Ishikawa (cell line): ENCODE data around the gene ACTG1.

ENCODE experiments used
- CEBPB ChIP-seq: IDR thresholded peaks from 2 replicates; pipeline ENCODE4 v1.6.1; 2012
- CREB1 ChIP-seq: IDR thresholded peaks from 2 replicates; pipeline ENCODE4 v1.6.1; 2012; ENCODE audit warnings: low read depth
- EGR1 ChIP-seq: IDR thresholded peaks from 2 replicates; pipeline ENCODE4 v1.6.1; 2012
- EP300 ChIP-seq: IDR thresholded peaks from 2 replicates; pipeline ENCODE4 v1.6.1; 2012; ENCODE audit warnings: borderline replicate concordance
- FOXM1 ChIP-seq: IDR thresholded peaks from 2 replicates; pipeline ENCODE4 v1.6.1; 2012; ENCODE audit warnings: low read depth, borderline replicate concordance
- NFIC ChIP-seq: IDR thresholded peaks from 2 replicates; pipeline ENCODE4 v1.6.1; 2012
- RAD21 ChIP-seq: IDR thresholded peaks from 2 replicates; pipeline ENCODE4 v1.6.1; 2012; ENCODE audit warnings: low read depth
- TAF1 ChIP-seq: IDR thresholded peaks from 2 replicates; pipeline ENCODE4 v1.6.1; 2012; ENCODE audit warnings: low read depth, mild to moderate bottlenecking
- TCF12 ChIP-seq: IDR thresholded peaks from 2 replicates; pipeline ENCODE4 v1.6.1; 2012; ENCODE audit warnings: low read depth
- TEAD4 ChIP-seq: IDR thresholded peaks from 2 replicates; pipeline ENCODE4 v1.6.1; 2012
- YY1 ChIP-seq: IDR thresholded peaks from 2 replicates; pipeline ENCODE4 v1.6.1; 2012; ENCODE audit warnings: low read depth
- ZBTB7A ChIP-seq: IDR thresholded peaks from 2 replicates; pipeline ENCODE4 v1.6.1; 2012; ENCODE audit warnings: low read depth
- TF ChIP-seq, protein P1 (sequence below): IDR thresholded peaks from 2 replicates; pipeline ENCODE4 v1.6.1; 2012
- TF ChIP-seq, protein P2 (sequence below): IDR thresholded peaks from 2 replicates; pipeline ENCODE4 v1.6.1; 2012; ENCODE audit warnings: low read depth, mild to moderate bottlenecking
- TF ChIP-seq, protein P3 (sequence below): IDR thresholded peaks from 2 replicates; pipeline ENCODE4 v1.6.1; 2012

The ACTG1 gene

DNA sequence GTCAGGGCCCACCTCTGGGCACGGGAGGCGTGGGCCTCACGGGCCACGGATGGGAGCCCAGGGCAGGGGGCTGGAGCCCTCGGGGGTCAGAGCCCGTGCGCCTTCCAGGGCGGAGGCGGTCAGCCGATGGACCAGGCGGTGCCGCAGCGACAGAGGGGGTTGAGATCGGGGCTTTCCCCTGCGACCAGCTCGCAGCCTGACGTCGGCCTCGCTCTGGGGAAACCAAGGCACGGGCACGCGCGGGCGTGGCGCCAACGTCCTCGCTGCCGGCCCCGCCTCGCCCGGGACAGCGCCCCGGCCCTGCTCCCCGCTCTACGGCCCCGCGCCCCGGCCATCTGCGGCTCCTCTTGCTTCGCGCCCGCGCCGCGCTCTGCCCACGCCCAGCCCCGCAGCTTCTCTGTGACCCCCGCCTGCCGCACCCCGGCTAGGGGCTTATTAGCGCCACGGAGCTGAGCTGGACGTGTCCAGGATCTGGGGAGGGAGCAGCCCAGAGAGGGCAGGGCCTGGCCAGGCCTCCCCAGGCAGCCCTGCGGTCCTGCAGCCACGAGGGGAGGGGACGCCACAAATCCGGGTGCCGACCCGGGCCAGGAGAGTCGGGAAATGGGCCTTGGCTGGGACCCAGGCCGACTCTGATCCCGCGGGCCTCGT, 13.5 kb downstream of the ACTG1 start:
- no peak for TF ChIP-seq ZBTB7A
- no peak for TF ChIP-seq CEBPB
- TF ChIP-seq NFIC, result no peak
- TF ChIP-seq, protein P1, sequence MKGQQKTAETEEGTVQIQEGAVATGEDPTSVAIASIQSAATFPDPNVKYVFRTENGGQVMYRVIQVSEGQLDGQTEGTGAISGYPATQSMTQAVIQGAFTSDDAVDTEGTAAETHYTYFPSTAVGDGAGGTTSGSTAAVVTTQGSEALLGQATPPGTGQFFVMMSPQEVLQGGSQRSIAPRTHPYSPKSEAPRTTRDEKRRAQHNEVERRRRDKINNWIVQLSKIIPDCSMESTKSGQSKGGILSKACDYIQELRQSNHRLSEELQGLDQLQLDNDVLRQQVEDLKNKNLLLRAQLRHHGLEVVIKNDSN, result no peak
- no peak for TF ChIP-seq FOXM1
- no peak for TF ChIP-seq RAD21
- TF ChIP-seq, protein P2, sequence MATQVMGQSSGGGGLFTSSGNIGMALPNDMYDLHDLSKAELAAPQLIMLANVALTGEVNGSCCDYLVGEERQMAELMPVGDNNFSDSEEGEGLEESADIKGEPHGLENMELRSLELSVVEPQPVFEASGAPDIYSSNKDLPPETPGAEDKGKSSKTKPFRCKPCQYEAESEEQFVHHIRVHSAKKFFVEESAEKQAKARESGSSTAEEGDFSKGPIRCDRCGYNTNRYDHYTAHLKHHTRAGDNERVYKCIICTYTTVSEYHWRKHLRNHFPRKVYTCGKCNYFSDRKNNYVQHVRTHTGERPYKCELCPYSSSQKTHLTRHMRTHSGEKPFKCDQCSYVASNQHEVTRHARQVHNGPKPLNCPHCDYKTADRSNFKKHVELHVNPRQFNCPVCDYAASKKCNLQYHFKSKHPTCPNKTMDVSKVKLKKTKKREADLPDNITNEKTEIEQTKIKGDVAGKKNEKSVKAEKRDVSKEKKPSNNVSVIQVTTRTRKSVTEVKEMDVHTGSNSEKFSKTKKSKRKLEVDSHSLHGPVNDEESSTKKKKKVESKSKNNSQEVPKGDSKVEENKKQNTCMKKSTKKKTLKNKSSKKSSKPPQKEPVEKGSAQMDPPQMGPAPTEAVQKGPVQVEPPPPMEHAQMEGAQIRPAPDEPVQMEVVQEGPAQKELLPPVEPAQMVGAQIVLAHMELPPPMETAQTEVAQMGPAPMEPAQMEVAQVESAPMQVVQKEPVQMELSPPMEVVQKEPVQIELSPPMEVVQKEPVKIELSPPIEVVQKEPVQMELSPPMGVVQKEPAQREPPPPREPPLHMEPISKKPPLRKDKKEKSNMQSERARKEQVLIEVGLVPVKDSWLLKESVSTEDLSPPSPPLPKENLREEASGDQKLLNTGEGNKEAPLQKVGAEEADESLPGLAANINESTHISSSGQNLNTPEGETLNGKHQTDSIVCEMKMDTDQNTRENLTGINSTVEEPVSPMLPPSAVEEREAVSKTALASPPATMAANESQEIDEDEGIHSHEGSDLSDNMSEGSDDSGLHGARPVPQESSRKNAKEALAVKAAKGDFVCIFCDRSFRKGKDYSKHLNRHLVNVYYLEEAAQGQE, result no peak
- no peak for TF ChIP-seq YY1
- no peak for TF ChIP-seq TAF1
- no peak for TF ChIP-seq TCF12
- no peak for TF ChIP-seq EGR1
- no peak for TF ChIP-seq CREB1
- TF ChIP-seq TEAD4, result no peak
- no peak for TF ChIP-seq EP300
- TF ChIP-seq, protein P3, sequence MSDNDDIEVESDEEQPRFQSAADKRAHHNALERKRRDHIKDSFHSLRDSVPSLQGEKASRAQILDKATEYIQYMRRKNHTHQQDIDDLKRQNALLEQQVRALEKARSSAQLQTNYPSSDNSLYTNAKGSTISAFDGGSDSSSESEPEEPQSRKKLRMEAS, result no peak

DNA sequence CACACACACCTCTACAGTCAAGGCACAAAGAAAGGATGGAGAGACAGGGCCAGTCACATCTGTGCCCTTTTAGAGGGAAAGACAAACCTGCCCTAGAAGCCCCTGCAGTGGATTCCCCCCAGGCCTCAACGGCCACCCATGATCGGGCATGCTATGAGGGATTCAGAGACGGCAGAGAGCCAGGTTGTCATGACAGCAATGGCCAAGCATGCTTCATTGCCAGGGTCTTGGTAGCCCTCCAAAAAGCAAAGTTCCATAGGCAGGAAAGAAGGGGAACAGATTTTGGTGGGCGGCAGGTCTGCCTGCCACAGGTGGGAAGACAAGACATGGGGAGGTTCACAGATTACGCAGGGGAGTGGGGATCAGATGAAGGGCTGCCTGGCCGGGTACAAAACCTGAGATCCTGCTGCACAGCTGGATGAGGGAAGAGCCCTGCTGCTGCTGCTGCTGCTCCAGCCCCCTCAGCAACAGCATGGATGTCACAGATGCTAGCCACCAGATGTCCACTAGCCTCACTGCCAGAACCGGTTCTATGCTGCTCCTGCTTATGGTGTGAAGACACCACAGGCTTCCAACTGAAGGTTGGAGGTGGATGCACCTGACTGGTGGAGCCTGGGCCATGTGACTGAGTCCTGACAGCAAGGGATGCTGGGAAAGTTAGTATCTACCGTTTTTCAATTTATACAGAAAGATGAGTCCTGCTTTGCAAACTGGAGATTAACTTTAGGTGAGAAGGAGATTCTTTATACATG, 17.8 kb downstream of the ACTG1 start:
- TF ChIP-seq FOXM1 (no peak), CREB1 (no peak), CEBPB (no peak)
- TF ChIP-seq, protein P2, result no peak
- TF ChIP-seq, protein P3, result no peak
- TF ChIP-seq, protein P1, result peak; percentile 89

DNA sequence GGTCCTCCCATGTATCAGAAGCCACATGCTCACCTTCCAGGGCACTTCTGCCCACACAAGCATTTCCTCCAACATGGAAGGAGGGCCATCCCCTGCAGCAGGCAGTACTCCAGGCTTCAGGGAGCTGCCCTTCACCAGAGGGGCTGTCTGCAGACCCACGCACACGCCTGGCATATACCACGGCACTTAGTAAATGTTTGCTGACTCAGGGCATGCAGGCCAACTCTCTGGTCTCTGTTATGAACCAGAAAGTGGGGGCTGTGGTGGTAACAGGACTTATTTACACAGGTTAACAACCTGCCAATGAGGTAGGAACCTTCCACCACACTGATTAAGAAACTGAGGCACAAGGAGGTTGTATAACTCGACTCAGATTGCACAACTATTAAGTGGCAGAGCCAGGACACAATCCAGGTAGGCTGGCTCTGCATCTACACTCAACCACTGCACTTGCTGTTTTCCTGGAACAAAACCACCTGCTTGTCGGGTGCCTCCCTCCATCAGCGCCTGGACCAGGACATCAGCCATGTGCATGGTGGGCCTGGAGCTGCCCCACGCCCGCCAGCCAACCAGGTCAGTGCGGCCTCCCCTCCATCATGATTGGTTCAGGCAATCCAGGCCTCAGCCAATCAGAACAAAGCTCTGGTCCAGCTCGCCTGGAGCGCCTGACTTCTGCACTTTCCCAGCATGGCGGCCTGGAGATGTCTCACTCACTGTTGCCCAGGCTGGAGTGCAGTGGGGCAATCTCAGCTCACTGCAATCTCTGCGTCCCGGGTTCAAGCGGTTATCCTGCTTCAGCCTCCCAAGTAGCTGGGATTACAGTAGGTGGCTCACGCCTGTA, 19.2 kb downstream of the ACTG1 start:
- no peak for TF ChIP-seq ZBTB7A
- TF ChIP-seq, protein P3, result peak; percentile 24; the same call in 1 of the 2 replicates

DNA sequence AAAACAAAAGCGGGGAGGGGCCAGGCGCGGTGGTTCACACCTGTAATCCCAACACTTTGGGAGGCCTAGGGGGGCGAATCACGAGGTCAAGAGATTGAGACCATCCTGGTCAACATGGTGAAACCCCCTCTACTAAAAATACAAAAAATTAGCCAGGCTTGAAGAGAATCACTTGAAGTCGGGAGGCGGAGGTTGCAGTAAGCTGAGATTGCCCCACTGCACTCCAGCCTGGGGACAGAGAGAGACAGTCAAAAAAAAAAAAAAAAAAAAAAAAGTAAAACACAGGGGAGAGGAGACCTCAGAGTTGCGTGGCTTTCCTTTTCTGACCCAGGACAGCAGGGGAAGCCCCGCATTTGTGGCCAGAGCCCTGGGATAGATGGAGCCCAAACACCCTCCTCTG, 19.9 kb downstream of the ACTG1 start:
- no peak for TF ChIP-seq EGR1
- no peak for TF ChIP-seq NFIC
- TF ChIP-seq, protein P1, result no peak
- no peak for TF ChIP-seq ZBTB7A
- TF ChIP-seq YY1, result no peak
- TF ChIP-seq EP300, result no peak
- TF ChIP-seq, protein P2, result no peak
- TF ChIP-seq, protein P3, result no peak
- no peak for TF ChIP-seq CEBPB
- no peak for TF ChIP-seq FOXM1
- no peak for TF ChIP-seq TCF12
- TF ChIP-seq TEAD4, result no peak
